Measurements from ENCODE around the gene COL5A1.

Gene COL5A1

GRCh38 chr9:134848504-134848903 is 206.9 kb downstream of the COL5A1 start:
- H3K36me3 ChIP-seq, result no peaks in the 10 kb centered on the region
- no peaks in the 10 kb centered on the region for H3K4me1 ChIP-seq (ENCODE audit: control insufficient read depth in 1 of 2, insufficient read depth in 1 of 2, low read depth in 1 of 2, low read length in 1 of 2)
- no peak overlapping the region for H3K4me3 ChIP-seq (ENCODE audit: low read depth in 1 of 2, low read length in 1 of 2)
- peaks cover 6% of the 10 kb centered on the region for H3K27me3 ChIP-seq
- no peaks in the 10 kb centered on the region for H3K9me3 ChIP-seq
- no peak overlapping the region for H3K27ac ChIP-seq
- no peak for TF ChIP-seq CTCF (IDR thresholded peaks at IDR 0.05)

- H3K36me3 ChIP-seq, result no peaks in the 10 kb centered on the region
- TF ChIP-seq CTCF (IDR thresholded peaks at IDR 0.05), result no peak
- peaks cover 9% of the 10 kb centered on the region for H3K27me3 ChIP-seq
- no peaks in the 10 kb centered on the region for H3K4me1 ChIP-seq (ENCODE audit: control insufficient read depth in 1 of 2, insufficient read depth in 1 of 2, low read depth in 1 of 2, low read length in 1 of 2)
- no peak overlapping the region for H3K27ac ChIP-seq
- H3K9me3 ChIP-seq, result no peaks in the 10 kb centered on the region
- no peak overlapping the region for H3K4me3 ChIP-seq (ENCODE audit: low read depth in 1 of 2, low read length in 1 of 2)
Observed at GRCh38 chr9:134850611-134851010, 209.0 kb downstream of the COL5A1 start.

GRCh38 chr9:134851020-134851419 is 209.4 kb downstream of the COL5A1 start:
- H3K4me3 ChIP-seq (ENCODE audit: low read depth in 1 of 2, low read length in 1 of 2), result no peak overlapping the region
- H3K27ac ChIP-seq, result no peak overlapping the region
- H3K36me3 ChIP-seq, result no peaks in the 10 kb centered on the region
- H3K27me3 ChIP-seq, result peaks cover 9% of the 10 kb centered on the region
- no peaks in the 10 kb centered on the region for H3K9me3 ChIP-seq
- no peak for TF ChIP-seq CTCF (IDR thresholded peaks at IDR 0.05)
- no peaks in the 10 kb centered on the region for H3K4me1 ChIP-seq (ENCODE audit: control insufficient read depth in 1 of 2, insufficient read depth in 1 of 2, low read depth in 1 of 2, low read length in 1 of 2)

GRCh38 chr9:134852906-134853654 is 211.5 kb downstream of the COL5A1 start:
- H3K9me3 ChIP-seq, result no peaks in the 10 kb centered on the region
- H3K27me3 ChIP-seq, result peaks cover 9% of the 10 kb centered on the region
- no peaks in the 10 kb centered on the region for H3K4me1 ChIP-seq (ENCODE audit: control insufficient read depth in 1 of 2, insufficient read depth in 1 of 2, low read depth in 1 of 2, low read length in 1 of 2)
- no peaks in the 10 kb centered on the region for H3K36me3 ChIP-seq
- H3K4me3 ChIP-seq (ENCODE audit: low read depth in 1 of 2, low read length in 1 of 2), result no peak overlapping the region
- H3K27ac ChIP-seq, result no peak overlapping the region
- no peak for TF ChIP-seq CTCF (IDR thresholded peaks at IDR 0.05)

GRCh38 chr9:134853893-134854292 is 212.3 kb downstream of the COL5A1 start:
- peaks cover 14% of the 10 kb centered on the region for H3K27me3 ChIP-seq
- no peak overlapping the region for H3K4me3 ChIP-seq (ENCODE audit: low read depth in 1 of 2, low read length in 1 of 2)
- H3K9me3 ChIP-seq, result no peaks in the 10 kb centered on the region
- no peaks in the 10 kb centered on the region for H3K36me3 ChIP-seq
- H3K4me1 ChIP-seq (ENCODE audit: control insufficient read depth in 1 of 2, insufficient read depth in 1 of 2, low read depth in 1 of 2, low read length in 1 of 2), result no peaks in the 10 kb centered on the region
- TF ChIP-seq CTCF (IDR thresholded peaks at IDR 0.05), result no peak
- no peak overlapping the region for H3K27ac ChIP-seq

Data from neutrophil (primary cell).